Measurements from ENCODE around the gene GJD2. TPM values are rescaled to one million over a fixed set of nuclear protein-coding genes. Genes with fewer than 3 reads are reported as not detected.

Gene GJD2
- total and polyA plus RNA-seq, 4 donors: not detected

- no peaks in the 10 kb centered on the region for H3K36me3 ChIP-seq (ENCODE audit: control insufficient read depth in 4 of 4, insufficient read depth in 3 of 4, low read depth in 1 of 4, low read length in 3 of 4)
- no peaks in the 10 kb centered on the region for H3K9me3 ChIP-seq (ENCODE audit: control insufficient read depth in 4 of 4, low read length in 3 of 4)
- no peak overlapping the region for H3K9ac ChIP-seq (ENCODE audit: low read depth in 1 of 2, low read length in 2 of 2)
- H3K4me1 ChIP-seq (ENCODE audit: control insufficient read depth in 4 of 4, insufficient read depth in 4 of 4, low read length in 3 of 4): peaks cover 0 to 14% (median 7%) of the 10 kb centered on the region in 4 donors
- H3K4me3 ChIP-seq (ENCODE audit: low read depth in 1 of 3, low read length in 3 of 3): no peak overlapping the region
- TF ChIP-seq TAF1 (conservative IDR thresholded peaks at IDR 0.05) (no peak), JUND (IDR thresholded peaks at IDR 0.05) (no peak), YY1 (IDR thresholded peaks at IDR 0.05) (no peak), ATF3 (IDR thresholded peaks at IDR 0.05) (no peak), RAD21 (IDR thresholded peaks at IDR 0.05) (no peak), SP1 (IDR thresholded peaks at IDR 0.05) (no peak), MAX (IDR thresholded peaks at IDR 0.05) (no peak), ZBTB33 (IDR thresholded peaks at IDR 0.05) (no peak), RXRA (IDR thresholded peaks at IDR 0.05) (no peak), NR2F2 (IDR thresholded peaks at IDR 0.05) (no peak), FOXA2 (IDR thresholded peaks at IDR 0.05) (no peak), HNF4A (conservative IDR thresholded peaks at IDR 0.05) (no peak), GABPA (IDR thresholded peaks at IDR 0.05 in 1 of 2, conservative IDR thresholded peaks at IDR 0.05 in 1 of 2) (no peak), FOXA1 (IDR thresholded peaks at IDR 0.05) (no peak), CTCF (IDR thresholded peaks at IDR 0.05; ENCODE audit: low read depth, low read length, missing input control) (no peak), EGR1 (IDR thresholded peaks at IDR 0.05; ENCODE audit: low read depth in 2 of 2) (no peak), REST (IDR thresholded peaks at IDR 0.05) (no peak), HNF4G (IDR thresholded peaks at IDR 0.05) (no peak)
- H3K27me3 ChIP-seq (ENCODE audit: control insufficient read depth in 4 of 4, insufficient read depth in 4 of 4, low read length in 3 of 4): no peaks in the 10 kb centered on the region
- no peak for DNase-seq (ENCODE audit: low spot score)
- H3K27ac ChIP-seq (ENCODE audit: low read depth in 1 of 2, low read length in 2 of 2): no peak overlapping the region
- 89% methylated on average over 1 of the region's 1 CpG for WGBS
These were observed 41.2 kb downstream of the GJD2 start for GRCh38 chr15:34713635-34714034.
